ENCODE measurements around the gene TEX11. TPM values are rescaled to one million over a fixed set of nuclear protein-coding genes. Genes with fewer than 3 reads are reported as not detected.
A peak's percentile ranks its signal among the peaks of the same experiment; 100 is the strongest.
"Not testable (repeated sequence)": the region's sequence is repeated elsewhere in the genome, so short reads cannot be mapped to it uniquely, and the experiment has no call there.

TEX11 gene
- total RNA-seq, 1 experiment from 2014 or later = 0.03 TPM

GRCh38 chrX:70679455-70679854, 229.1 kb downstream of the TEX11 start:
- DNase-seq; H3K27me3 ChIP-seq (ENCODE audit: control insufficient read depth, insufficient read depth, low read length); H3K36me3 ChIP-seq (replicated peaks; ENCODE audit: control insufficient read depth, insufficient read depth, low read length); H3K4me3 ChIP-seq (ENCODE audit: insufficient read depth, low read depth, low read length): not testable (repeated sequence)

- H3K27me3 ChIP-seq (ENCODE audit: control insufficient read depth, insufficient read depth, low read length) = no peaks in the 10 kb centered on the region
- no peak for DNase-seq
- H3K36me3 ChIP-seq (replicated peaks; ENCODE audit: control insufficient read depth, insufficient read depth, low read length) = no peaks in the 10 kb centered on the region
- H3K4me3 ChIP-seq (ENCODE audit: insufficient read depth, low read depth, low read length) = no peak overlapping the region
Measured at GRCh38 chrX:70675284-70675683, 233.2 kb downstream of the TEX11 start.

DNA sequence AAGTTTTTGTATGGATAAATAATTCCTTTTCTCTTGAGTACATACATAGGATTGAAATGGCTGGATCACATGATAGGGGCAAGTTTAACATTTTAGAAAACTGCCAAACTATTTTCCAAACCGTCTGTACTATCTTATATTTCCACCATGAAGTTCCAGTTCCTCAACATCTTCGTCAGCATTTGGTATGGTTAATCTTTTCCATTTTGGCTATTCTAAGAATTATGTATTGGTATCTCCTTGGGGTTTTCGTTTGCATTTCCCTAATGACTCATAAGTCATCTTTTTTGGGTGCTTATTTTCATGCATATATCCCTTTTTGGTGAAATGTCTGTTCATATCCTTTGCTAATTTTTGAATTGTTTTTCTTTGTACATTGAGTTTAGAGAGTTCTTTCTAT, 236.2 kb downstream of the TEX11 start:
- no peaks in the 10 kb centered on the region for H3K36me3 ChIP-seq (replicated peaks; ENCODE audit: control insufficient read depth, insufficient read depth, low read length)

GRCh38 chrX:70669120-70669519, 239.4 kb downstream of the TEX11 start:
- no peaks in the 10 kb centered on the region for H3K27me3 ChIP-seq (ENCODE audit: control insufficient read depth, insufficient read depth, low read length)
- DNase-seq = no peak
- no peaks in the 10 kb centered on the region for H3K36me3 ChIP-seq (replicated peaks; ENCODE audit: control insufficient read depth, insufficient read depth, low read length)
- no peak overlapping the region for H3K4me3 ChIP-seq (ENCODE audit: insufficient read depth, low read depth, low read length)

More for the DNA sequence above, 236.2 kb downstream of the TEX11 start:
- no peak for DNase-seq
- no peak overlapping the region for H3K4me3 ChIP-seq (ENCODE audit: insufficient read depth, low read depth, low read length)
- H3K27me3 ChIP-seq (ENCODE audit: control insufficient read depth, insufficient read depth, low read length) = no peaks in the 10 kb centered on the region

DNA sequence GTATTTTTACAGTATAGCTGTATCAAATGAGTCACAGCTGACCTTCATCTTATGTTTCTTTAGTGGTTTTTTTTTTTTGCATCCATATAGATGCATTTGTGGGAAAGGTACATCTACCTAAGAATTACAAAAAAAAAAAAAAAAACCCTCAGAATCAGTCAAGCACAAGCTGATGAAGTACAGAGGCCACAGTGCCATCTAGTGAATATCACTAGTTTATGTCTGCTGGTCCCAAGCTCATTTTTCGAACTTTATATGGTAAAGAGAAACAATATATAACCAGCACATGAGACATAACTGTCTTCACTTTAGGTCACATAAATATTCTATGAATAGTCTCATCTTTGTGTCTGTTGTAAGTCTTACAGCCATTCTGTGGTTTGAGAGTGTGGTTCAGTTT, 243.8 kb downstream of the TEX11 start:
- peak; percentile 15 for DNase-seq
- H3K36me3 ChIP-seq (replicated peaks; ENCODE audit: control insufficient read depth, insufficient read depth, low read length) = no peaks in the 10 kb centered on the region

GRCh38 chrX:70661124-70661523, 247.4 kb downstream of the TEX11 start:
- H3K36me3 ChIP-seq (replicated peaks; ENCODE audit: control insufficient read depth, insufficient read depth, low read length); DNase-seq; H3K27me3 ChIP-seq (ENCODE audit: control insufficient read depth, insufficient read depth, low read length); H3K4me3 ChIP-seq (ENCODE audit: insufficient read depth, low read depth, low read length): not testable (repeated sequence)

More for the DNA sequence above, 243.8 kb downstream of the TEX11 start:
- Histone ChIP-seq H3K4me3 (ENCODE audit: insufficient read depth, low read depth, low read length) (no peak overlapping the region), H3K27me3 (ENCODE audit: control insufficient read depth, insufficient read depth, low read length) (no peaks in the 10 kb centered on the region)

DNA sequence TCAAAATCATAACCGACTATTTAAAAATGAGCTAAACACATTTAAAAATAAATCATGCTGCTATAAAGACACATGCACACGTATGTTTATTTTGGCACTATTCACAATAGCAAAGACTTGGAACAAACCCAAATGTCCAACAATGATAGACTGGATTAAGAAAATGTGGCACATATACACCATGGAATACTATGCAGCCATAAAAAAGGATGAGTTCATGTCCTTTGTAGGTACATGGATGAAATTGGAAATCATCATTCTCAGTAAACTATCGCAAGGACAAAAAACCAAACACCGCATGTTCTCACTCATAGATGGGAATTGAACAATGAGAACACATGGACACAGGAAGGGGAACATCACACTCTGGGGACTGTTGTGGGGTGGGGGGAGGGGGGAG, 251.0 kb downstream of the TEX11 start:
- not testable (repeated sequence) for H3K4me3 ChIP-seq (ENCODE audit: insufficient read depth, low read depth, low read length); H3K27me3 ChIP-seq (ENCODE audit: control insufficient read depth, insufficient read depth, low read length); DNase-seq; H3K36me3 ChIP-seq (replicated peaks; ENCODE audit: control insufficient read depth, insufficient read depth, low read length)

DNA sequence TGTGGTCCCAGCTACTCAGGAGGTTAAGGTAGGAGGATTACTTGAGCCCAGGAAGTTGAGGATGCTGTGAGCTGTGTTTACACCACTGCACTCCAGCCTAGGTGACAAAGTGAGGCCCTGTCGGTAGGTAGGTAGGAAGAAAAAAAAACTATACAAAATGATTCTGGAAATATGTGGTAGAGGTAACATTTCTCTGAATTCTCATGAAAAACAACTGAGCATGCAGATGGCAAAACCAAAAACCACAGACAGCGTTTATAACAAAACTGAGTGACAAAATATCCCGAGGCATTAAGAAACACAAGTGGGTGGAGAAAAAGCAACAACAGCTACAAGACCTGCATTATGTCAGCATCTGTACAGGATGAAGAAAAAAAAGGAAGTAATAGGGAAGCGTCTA, 252.2 kb downstream of the TEX11 start:
- DNase-seq = no peak
- Histone ChIP-seq H3K36me3 (replicated peaks; ENCODE audit: control insufficient read depth, insufficient read depth, low read length) (no peaks in the 10 kb centered on the region), H3K27me3 (ENCODE audit: control insufficient read depth, insufficient read depth, low read length) (no peaks in the 10 kb centered on the region)

DNA sequence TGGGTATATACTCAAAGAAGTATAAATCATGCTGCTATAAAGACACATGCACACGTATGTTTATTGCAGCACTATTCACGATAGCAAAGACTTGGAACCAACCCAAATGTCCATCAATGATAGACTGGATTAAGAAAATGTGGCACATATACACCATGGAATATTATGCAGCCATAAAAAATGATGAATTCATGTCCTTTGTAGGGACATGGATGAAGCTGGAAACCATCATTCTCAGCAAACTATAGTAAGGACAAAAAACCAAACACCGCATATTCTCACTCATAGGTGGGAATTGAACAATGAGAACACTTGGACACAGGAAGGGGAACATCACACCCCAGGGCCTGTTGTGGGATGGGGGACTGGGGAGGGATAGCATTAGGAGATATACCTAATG, 260.6 kb downstream of the TEX11 start:
- H3K4me3 ChIP-seq (ENCODE audit: insufficient read depth, low read depth, low read length); H3K27me3 ChIP-seq (ENCODE audit: control insufficient read depth, insufficient read depth, low read length); H3K36me3 ChIP-seq (replicated peaks; ENCODE audit: control insufficient read depth, insufficient read depth, low read length); DNase-seq: not testable (repeated sequence)

More for the DNA sequence above, 252.2 kb downstream of the TEX11 start:
- no peak overlapping the region for H3K4me3 ChIP-seq (ENCODE audit: insufficient read depth, low read depth, low read length)

DNA sequence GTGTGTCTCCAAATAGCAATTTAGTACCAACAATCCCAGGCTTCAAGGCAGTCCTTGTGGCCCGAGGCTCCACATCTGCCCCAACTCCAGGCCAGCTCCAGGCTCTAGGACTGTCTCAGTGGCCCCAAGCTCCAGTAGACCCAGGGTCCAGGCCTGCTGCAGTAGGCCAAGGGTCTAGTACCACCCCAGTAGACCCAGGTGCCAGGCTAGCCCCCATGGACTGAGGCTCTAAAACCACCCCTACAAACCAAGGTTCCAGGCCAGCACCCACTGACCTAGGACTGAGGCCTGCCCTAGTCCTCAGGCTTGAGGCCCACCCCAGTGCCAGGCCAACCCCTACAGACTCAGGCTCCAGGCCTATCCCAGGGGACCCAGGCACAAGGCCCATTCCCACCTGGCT, 272.3 kb downstream of the TEX11 start:
- no peaks in the 10 kb centered on the region for H3K27me3 ChIP-seq (ENCODE audit: control insufficient read depth, insufficient read depth, low read length)
- no peak overlapping the region for H3K4me3 ChIP-seq (ENCODE audit: insufficient read depth, low read depth, low read length)
- DNase-seq = no peak
- H3K36me3 ChIP-seq (replicated peaks; ENCODE audit: control insufficient read depth, insufficient read depth, low read length) = no peaks in the 10 kb centered on the region

DNA sequence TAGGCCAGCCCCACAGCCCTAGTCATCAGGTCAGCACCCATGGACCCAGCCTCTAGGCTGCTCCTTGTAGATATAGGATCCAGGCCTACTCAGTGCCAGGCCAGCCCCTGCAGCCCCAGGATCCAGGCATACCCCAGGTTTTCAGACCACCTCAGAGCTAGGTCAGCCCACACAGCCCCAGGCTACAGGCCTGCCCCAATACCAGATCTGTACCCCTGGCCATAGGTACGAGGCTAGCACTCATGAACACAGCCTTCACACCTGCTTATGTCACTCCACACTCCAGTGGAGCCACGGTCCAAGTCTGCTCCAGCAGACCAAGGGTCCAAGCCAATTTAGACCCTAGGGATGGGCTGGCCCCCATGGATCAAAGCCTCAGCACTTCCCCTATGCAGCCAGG, 272.8 kb downstream of the TEX11 start:
- no peak overlapping the region for H3K4me3 ChIP-seq (ENCODE audit: insufficient read depth, low read depth, low read length)
- H3K36me3 ChIP-seq (replicated peaks; ENCODE audit: control insufficient read depth, insufficient read depth, low read length) = no peaks in the 10 kb centered on the region
- no peaks in the 10 kb centered on the region for H3K27me3 ChIP-seq (ENCODE audit: control insufficient read depth, insufficient read depth, low read length)
- no peak for DNase-seq

DNA sequence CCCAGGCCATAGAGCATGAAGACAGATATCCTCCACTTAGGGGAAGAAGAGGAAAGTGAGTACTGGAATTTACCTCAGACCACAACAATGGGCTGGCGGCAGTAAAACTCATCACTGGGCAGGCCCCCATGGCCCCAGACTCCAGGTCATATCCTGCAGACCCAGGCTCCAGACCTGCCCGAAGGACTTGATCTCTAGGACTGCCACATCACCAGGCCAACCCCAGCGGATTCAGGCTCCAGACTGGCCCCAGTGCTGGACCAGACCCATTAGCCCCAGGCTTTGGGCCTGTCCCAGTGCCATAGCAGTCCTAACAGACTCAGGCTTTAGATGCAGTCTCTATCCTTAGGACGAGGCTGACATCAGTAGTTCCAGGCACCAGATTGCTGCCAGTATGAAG, 273.3 kb downstream of the TEX11 start:
- no peaks in the 10 kb centered on the region for H3K36me3 ChIP-seq (replicated peaks; ENCODE audit: control insufficient read depth, insufficient read depth, low read length)
- no peak overlapping the region for H3K4me3 ChIP-seq (ENCODE audit: insufficient read depth, low read depth, low read length)
- DNase-seq = peak; percentile 6
- no peaks in the 10 kb centered on the region for H3K27me3 ChIP-seq (ENCODE audit: control insufficient read depth, insufficient read depth, low read length)

- Histone ChIP-seq H3K27me3 (ENCODE audit: control insufficient read depth, insufficient read depth, low read length) (no peaks in the 10 kb centered on the region), H3K36me3 (replicated peaks; ENCODE audit: control insufficient read depth, insufficient read depth, low read length) (no peaks in the 10 kb centered on the region), H3K4me3 (ENCODE audit: insufficient read depth, low read depth, low read length) (no peak overlapping the region)
- DNase-seq = no peak
Measured at GRCh38 chrX:70621743-70622142, 286.8 kb downstream of the TEX11 start.

DNA sequence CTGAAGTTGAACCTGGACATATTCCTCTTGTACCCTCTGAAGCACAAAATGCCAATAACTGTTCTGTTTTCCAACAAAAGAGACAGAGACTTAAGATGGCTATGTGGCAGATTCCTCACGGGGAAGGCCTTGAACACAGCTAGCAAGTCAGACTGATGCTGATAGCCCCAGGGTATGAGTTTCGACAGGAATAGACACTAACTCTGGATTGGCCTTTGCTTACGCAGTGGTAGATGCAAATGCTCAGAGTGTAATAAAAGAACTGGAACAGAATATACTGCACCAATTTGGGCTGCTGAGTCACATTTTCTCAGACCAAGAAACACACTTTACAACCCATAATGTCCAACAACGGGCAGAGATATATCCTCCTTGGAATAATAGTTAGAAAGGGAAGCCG, 290.0 kb downstream of the TEX11 start:
- H3K36me3 ChIP-seq (replicated peaks; ENCODE audit: control insufficient read depth, insufficient read depth, low read length) = no peaks in the 10 kb centered on the region
- DNase-seq = no peak
- no peak overlapping the region for H3K4me3 ChIP-seq (ENCODE audit: insufficient read depth, low read depth, low read length)
- H3K27me3 ChIP-seq (ENCODE audit: control insufficient read depth, insufficient read depth, low read length) = no peaks in the 10 kb centered on the region

GRCh38 chrX:70613295-70613694, 295.2 kb downstream of the TEX11 start:
- H3K36me3 ChIP-seq (replicated peaks; ENCODE audit: control insufficient read depth, insufficient read depth, low read length) = no peaks in the 10 kb centered on the region
- H3K4me3 ChIP-seq (ENCODE audit: insufficient read depth, low read depth, low read length) = no peak overlapping the region
- H3K27me3 ChIP-seq (ENCODE audit: control insufficient read depth, insufficient read depth, low read length) = no peaks in the 10 kb centered on the region
- DNase-seq = no peak

- Histone ChIP-seq H3K4me3 (ENCODE audit: insufficient read depth, low read depth, low read length) (no peak overlapping the region), H3K27me3 (ENCODE audit: control insufficient read depth, insufficient read depth, low read length) (no peaks in the 10 kb centered on the region), H3K36me3 (replicated peaks; ENCODE audit: control insufficient read depth, insufficient read depth, low read length) (no peaks in the 10 kb centered on the region)
- no peak for DNase-seq
Measured at GRCh38 chrX:70605352-70605751, 303.2 kb downstream of the TEX11 start.

Data from H7 (cell line).